Liver (tissue), 3 donors: Measurements from ENCODE around the gene SH3PXD2B.

Source experiments
- ATF3 ChIP-seq: IDR thresholded peaks from 2 replicates; pipeline ENCODE4 v1.6.1; 2016; ENCODE audit warnings: antibody characterized with exemption
- CTCF ChIP-seq: fragments of 150-350 bp; IDR thresholded peaks from 2 replicates; pipeline ENCODE4 v1.5.1; 2017; ENCODE audit warnings: improper control_type of control experiment, low read depth, low read length; ENCODE audit not compliant: missing input control
- FOXA1 ChIP-seq: IDR thresholded peaks from 2 replicates; pipeline ENCODE4 v1.6.1; 2016; ENCODE audit warnings: antibody characterized with exemption
- HNF4G ChIP-seq: IDR thresholded peaks from 2 replicates; pipeline ENCODE4 v1.6.1; 2016; ENCODE audit warnings: antibody characterized with exemption
- JUND ChIP-seq, 2 donors: IDR thresholded peaks; 2 replicates each; pipeline ENCODE4 v1.6.1; 2016; ENCODE audit warnings: antibody characterized with exemption in 2 of 2
- MAX ChIP-seq: IDR thresholded peaks from 2 replicates; pipeline ENCODE4 v1.6.1; 2016; ENCODE audit warnings: antibody characterized with exemption
- RAD21 ChIP-seq, 2 donors: IDR thresholded peaks; 2 replicates each; pipeline ENCODE4 v1.6.1; 2016; ENCODE audit warnings: antibody characterized with exemption in 2 of 2, mild to moderate bottlenecking in 2 of 2
- REST ChIP-seq: IDR thresholded peaks from 2 replicates; pipeline ENCODE4 v1.6.1; 2016; ENCODE audit warnings: antibody characterized with exemption, mild to moderate bottlenecking
- RXRA ChIP-seq, 2 donors: IDR thresholded peaks; 2 replicates each; pipeline ENCODE4 v1.6.1; 2017 to 2018; ENCODE audit warnings: antibody characterized with exemption in 2 of 2, mild to moderate bottlenecking in 1 of 2
- SP1 ChIP-seq: IDR thresholded peaks from 2 replicates; pipeline ENCODE4 v1.6.1; 2018; ENCODE audit warnings: antibody characterized with exemption, mild to moderate bottlenecking
- TAF1 ChIP-seq: conservative IDR thresholded peaks from 2 replicates; pipeline ENCODE4 v1.6.1; 2016; ENCODE audit warnings: antibody characterized with exemption, mild to moderate bottlenecking
- YY1 ChIP-seq: IDR thresholded peaks from 2 replicates; pipeline ENCODE4 v1.6.1; 2016; ENCODE audit warnings: antibody characterized with exemption, mild to moderate bottlenecking
- donor health status: healthy.
- donor health status: healthy.

- no peak for TF ChIP-seq CTCF
- no peak for TF ChIP-seq ATF3
- TF ChIP-seq REST = no peak
- TF ChIP-seq MAX = no peak
- no peak for TF ChIP-seq RAD21 (IDR thresholded peaks at IDR 0.05)
- no peak for TF ChIP-seq TAF1
- no peak for TF ChIP-seq RXRA (IDR thresholded peaks at IDR 0.05)
- TF ChIP-seq HNF4G = no peak
- no peak for TF ChIP-seq YY1
- TF ChIP-seq SP1 = no peak
- no peak for TF ChIP-seq JUND (IDR thresholded peaks at IDR 0.05)
- TF ChIP-seq FOXA1 = no peak
These were observed 76.5 kb downstream of the SH3PXD2B start for GRCh38 chr5:172377856-172378255.
